Neural cell (in vitro differentiated cells): ENCODE data around the gene HOXB9. TPM values are rescaled to one million over a fixed set of nuclear protein-coding genes. Genes with fewer than 3 reads are reported as not detected.

ENCODE experiments used
- H2AFZ ChIP-seq: fragments of 200-600, 300-800 bp; sonication (generic), shearing (Covaris generic); 2 replicates; pipeline ENCODE4 v1.6.0; 2014; ENCODE audit warnings: low read depth, mild to moderate bottlenecking, antibody characterized with exemption, low read length, moderate library complexity
- H3F3A ChIP-seq: fragments of 200-600 bp; shearing (Covaris generic); 2 replicates; pipeline ENCODE4 v1.6.1; 2016; ENCODE audit warnings: mild to moderate bottlenecking, moderate library complexity, mixed read lengths, antibody characterized with exemption, low read length; ENCODE audit not compliant: insufficient read depth, poor library complexity, severe bottlenecking
- H3K27ac ChIP-seq: fragments of 200-600, 300-800 bp; sonication (generic), shearing (Covaris generic); 2 replicates; pipeline ENCODE4 v1.5.1; 2014; ENCODE audit warnings: mild to moderate bottlenecking, low read length, moderate library complexity
- H3K27me3 ChIP-seq: fragments of 300-800, 200-600 bp; sonication (generic), shearing (Covaris generic); 2 replicates; pipeline ENCODE4 v1.6.0; 2014; ENCODE audit warnings: mild to moderate bottlenecking, low read depth, low read length, moderate library complexity; ENCODE audit not compliant: insufficient read depth
- H3K36me3 ChIP-seq: fragments of 300-800, 200-600 bp; sonication (generic), shearing (Covaris generic); 2 replicates; pipeline ENCODE4 v1.5.1; 2014; ENCODE audit warnings: mild to moderate bottlenecking, antibody characterized with exemption, low read length, moderate library complexity; ENCODE audit not compliant: insufficient read depth
- H3K4me2 ChIP-seq: fragments of 300-800, 200-600 bp; sonication (generic), shearing (Covaris generic); 2 replicates; pipeline ENCODE4 v1.6.0; 2014; ENCODE audit warnings: mild to moderate bottlenecking, low read length
- H3K4me3 ChIP-seq: fragments of 300-800, 200-600 bp; sonication (generic), shearing (Covaris generic); 2 replicates; pipeline ENCODE4 v1.5.1; 2014; ENCODE audit warnings: mild to moderate bottlenecking, low read length, moderate library complexity
- H3K79me2 ChIP-seq: fragments of 200-600 bp; shearing (Covaris generic); replicated peaks from 2 replicates; pipeline ENCODE4 v1.6.0; 2014; ENCODE audit warnings: mild to moderate bottlenecking, low read length, moderate library complexity; ENCODE audit not compliant: insufficient read depth
- H3K9ac ChIP-seq: fragments of 300-800, 200-600 bp; sonication (generic), shearing (Covaris generic); 2 replicates; pipeline ENCODE4 v1.6.1; 2016; ENCODE audit warnings: mild to moderate bottlenecking, low read length, mixed read lengths
- H3K9me2 ChIP-seq: fragments of 200-600 bp; shearing (Covaris generic); 2 replicates; pipeline ENCODE4 v1.6.1; 2016; ENCODE audit warnings: mild to moderate bottlenecking, low read length, mixed read lengths; ENCODE audit not compliant: insufficient read depth
- H3K9me3 ChIP-seq: fragments of 200-600, 300-800 bp; sonication (generic), shearing (Covaris generic); 2 replicates; pipeline ENCODE4 v1.6.1; 2016; ENCODE audit warnings: mild to moderate bottlenecking, mixed run types, low read length, moderate library complexity, mixed read lengths
- H4K20me1 ChIP-seq: fragments of 200-600 bp; shearing (Covaris generic); 2 replicates; pipeline ENCODE4 v1.6.1; 2016; ENCODE audit warnings: mild to moderate bottlenecking, mixed run types; ENCODE audit not compliant: insufficient read depth
- CTCF ChIP-seq: fragments of 450-650 bp; IDR thresholded peaks from 2 replicates; pipeline ENCODE4 v1.5.1; 2014; ENCODE audit warnings: antibody characterized with exemption, mild to moderate bottlenecking, moderate library complexity; ENCODE audit not compliant: poor library complexity, severe bottlenecking
- EP300 ChIP-seq: fragments of 450-650 bp; conservative IDR thresholded peaks from 2 replicates; pipeline ENCODE4 v1.6.1; 2014; ENCODE audit warnings: antibody characterized with exemption, mild to moderate bottlenecking, moderate library complexity; ENCODE audit not compliant: poor library complexity, severe bottlenecking
- EZH2 ChIP-seq: fragments of 200-600, 300-800 bp; shearing (Covaris generic), sonication (generic); IDR thresholded peaks from 2 replicates; pipeline ENCODE4 v1.6.1; 2014; ENCODE audit warnings: antibody characterized with exemption, low read length, borderline replicate concordance, mild to moderate bottlenecking; ENCODE audit not compliant: insufficient read depth, poor library complexity, severe bottlenecking
- MXI1 ChIP-seq: fragments of 450-650 bp; conservative IDR thresholded peaks from 2 replicates; pipeline ENCODE4 v1.6.1; 2014; ENCODE audit warnings: antibody characterized with exemption, mild to moderate bottlenecking; ENCODE audit not compliant: poor library complexity, severe bottlenecking
- POLR2AphosphoS5 ChIP-seq: IDR thresholded peaks from 2 replicates; pipeline ENCODE4 v1.6.1; 2012
- RAD21 ChIP-seq: fragments of 450-650 bp; conservative IDR thresholded peaks from 2 replicates; pipeline ENCODE4 v1.6.1; 2014; ENCODE audit warnings: antibody characterized with exemption, mild to moderate bottlenecking, moderate library complexity
- SMC3 ChIP-seq: fragments of 450-650 bp; conservative IDR thresholded peaks from 2 replicates; pipeline ENCODE4 v1.6.1; 2014; ENCODE audit warnings: antibody characterized with exemption, mild to moderate bottlenecking, moderate library complexity; ENCODE audit not compliant: poor library complexity
- TAF1 ChIP-seq: IDR thresholded peaks from 2 replicates; pipeline ENCODE4 v1.6.1; 2012; ENCODE audit warnings: low read depth
- polyA plus RNA-seq: library from polyadenylated mRNA; depleted of rRNA; stranded (reverse); fragments of >200 nt; gene quantifications from 2 replicates; pipeline ENCODE4 v1.2.3, GENCODE V29; 2014
- TF ChIP-seq, protein P1 (sequence below): IDR thresholded peaks from 2 replicates; pipeline ENCODE4 v1.6.1; 2012; ENCODE audit warnings: borderline replicate concordance

The HOXB9 gene
- polyA plus RNA-seq, 1 donor from 2014 or later: not detected

GRCh38 chr17:48612456-48612853 lies 13.7 kb downstream of the HOXB9 start:
- Histone ChIP-seq H2AFZ (no peak overlapping the region), H3K79me2 (no peaks in the 10 kb centered on the region)

DNA sequence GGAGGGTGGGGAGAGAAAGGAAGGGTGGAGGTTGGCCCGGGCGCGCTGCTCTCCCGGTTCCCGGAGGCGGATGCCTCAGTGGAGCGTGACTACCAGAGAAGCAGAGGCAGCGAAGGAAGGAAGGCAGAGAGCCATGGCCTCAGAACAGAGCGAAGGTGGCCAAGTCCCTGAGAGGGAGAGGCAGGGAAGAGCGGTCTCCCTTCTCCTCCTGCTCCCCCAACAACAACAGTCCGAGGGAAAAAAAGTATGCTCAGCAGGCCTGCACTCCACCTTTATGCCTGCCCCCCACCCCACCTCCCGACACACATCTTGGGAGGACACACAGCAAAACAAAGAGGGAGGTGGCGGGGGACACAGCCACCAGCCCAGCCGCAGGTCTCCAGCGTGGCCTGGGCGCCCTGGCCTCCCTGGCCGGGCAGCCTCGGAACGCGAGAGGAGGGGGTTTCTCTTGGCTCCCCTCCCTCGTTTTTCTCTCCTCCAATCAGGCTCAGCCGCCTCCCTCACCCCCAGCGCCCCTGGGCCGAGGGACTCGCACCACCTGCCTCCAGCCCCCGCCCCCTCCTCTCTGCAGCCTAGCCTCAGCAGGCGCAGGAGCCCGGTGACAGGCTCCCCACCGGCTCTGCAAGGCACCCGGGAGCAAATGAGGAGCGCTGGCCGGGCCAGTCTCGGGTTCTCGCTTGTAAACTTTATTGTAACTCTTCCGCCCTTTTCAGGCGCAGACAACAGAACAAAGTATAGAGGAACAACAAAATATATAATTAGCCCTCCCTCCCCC lies 14.3 kb downstream of the HOXB9 start:
- Histone ChIP-seq H3K79me2 (no peaks in the 10 kb centered on the region), H3K4me3 (no peak overlapping the region), H2AFZ (no peak overlapping the region), H3K36me3 (no peaks in the 10 kb centered on the region), H3K27me3 (peaks cover 99% of the 10 kb centered on the region), H3F3A (no peaks in the 10 kb centered on the region), H3K9me3 (peaks cover 7% of the 10 kb centered on the region), H3K27ac (no peak overlapping the region), H4K20me1 (no peaks in the 10 kb centered on the region), H3K9ac (no peak overlapping the region), H3K9me2 (no peaks in the 10 kb centered on the region), H3K4me2 (no peak overlapping the region)
- TF ChIP-seq MXI1 (no peak), TAF1 (no peak)

More at GRCh38 chr17:48612456-48612853, 13.7 kb downstream of the HOXB9 start:
- Histone ChIP-seq H3K27me3 (peaks cover 99% of the 10 kb centered on the region), H3K4me2 (no peak overlapping the region), H4K20me1 (no peaks in the 10 kb centered on the region), H3K9ac (no peak overlapping the region), H3K9me3 (peaks cover 7% of the 10 kb centered on the region), H3K4me3 (no peak overlapping the region), H3K9me2 (no peaks in the 10 kb centered on the region), H3F3A (no peaks in the 10 kb centered on the region), H3K36me3 (no peaks in the 10 kb centered on the region), H3K27ac (no peak overlapping the region)
- TF ChIP-seq EZH2 (peak; percentile 53), TAF1 (no peak)

DNA sequence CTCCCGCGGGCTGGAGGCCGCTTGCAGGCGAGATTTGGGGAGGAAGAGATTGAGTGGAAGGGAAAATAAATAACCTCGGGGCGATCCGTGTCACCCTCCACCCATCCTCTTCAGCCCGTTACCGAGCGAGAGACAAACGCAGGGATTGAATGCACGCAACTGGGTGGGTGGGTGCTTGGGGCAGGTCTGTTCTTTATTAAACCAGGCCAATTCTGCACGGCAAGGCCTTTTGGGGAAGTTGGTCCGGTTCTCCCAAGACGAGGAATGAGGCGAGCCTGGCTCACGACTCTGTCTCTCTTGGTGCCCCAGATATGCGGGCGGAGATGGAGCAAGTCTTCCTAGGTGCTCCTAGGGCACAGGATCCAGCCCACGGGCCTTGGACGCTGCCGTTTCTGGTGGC lies 14.9 kb downstream of the HOXB9 start:
- no peaks in the 10 kb centered on the region for H3K36me3 ChIP-seq
- H3K27ac ChIP-seq: no peak overlapping the region
- no peaks in the 10 kb centered on the region for H3K79me2 ChIP-seq
- H3K9me2 ChIP-seq: no peaks in the 10 kb centered on the region
- H3F3A ChIP-seq: no peaks in the 10 kb centered on the region
- peaks cover 7% of the 10 kb centered on the region for H3K9me3 ChIP-seq
- H2AFZ ChIP-seq: no peak overlapping the region
- no peak for TF ChIP-seq MXI1
- TF ChIP-seq, protein P1, sequence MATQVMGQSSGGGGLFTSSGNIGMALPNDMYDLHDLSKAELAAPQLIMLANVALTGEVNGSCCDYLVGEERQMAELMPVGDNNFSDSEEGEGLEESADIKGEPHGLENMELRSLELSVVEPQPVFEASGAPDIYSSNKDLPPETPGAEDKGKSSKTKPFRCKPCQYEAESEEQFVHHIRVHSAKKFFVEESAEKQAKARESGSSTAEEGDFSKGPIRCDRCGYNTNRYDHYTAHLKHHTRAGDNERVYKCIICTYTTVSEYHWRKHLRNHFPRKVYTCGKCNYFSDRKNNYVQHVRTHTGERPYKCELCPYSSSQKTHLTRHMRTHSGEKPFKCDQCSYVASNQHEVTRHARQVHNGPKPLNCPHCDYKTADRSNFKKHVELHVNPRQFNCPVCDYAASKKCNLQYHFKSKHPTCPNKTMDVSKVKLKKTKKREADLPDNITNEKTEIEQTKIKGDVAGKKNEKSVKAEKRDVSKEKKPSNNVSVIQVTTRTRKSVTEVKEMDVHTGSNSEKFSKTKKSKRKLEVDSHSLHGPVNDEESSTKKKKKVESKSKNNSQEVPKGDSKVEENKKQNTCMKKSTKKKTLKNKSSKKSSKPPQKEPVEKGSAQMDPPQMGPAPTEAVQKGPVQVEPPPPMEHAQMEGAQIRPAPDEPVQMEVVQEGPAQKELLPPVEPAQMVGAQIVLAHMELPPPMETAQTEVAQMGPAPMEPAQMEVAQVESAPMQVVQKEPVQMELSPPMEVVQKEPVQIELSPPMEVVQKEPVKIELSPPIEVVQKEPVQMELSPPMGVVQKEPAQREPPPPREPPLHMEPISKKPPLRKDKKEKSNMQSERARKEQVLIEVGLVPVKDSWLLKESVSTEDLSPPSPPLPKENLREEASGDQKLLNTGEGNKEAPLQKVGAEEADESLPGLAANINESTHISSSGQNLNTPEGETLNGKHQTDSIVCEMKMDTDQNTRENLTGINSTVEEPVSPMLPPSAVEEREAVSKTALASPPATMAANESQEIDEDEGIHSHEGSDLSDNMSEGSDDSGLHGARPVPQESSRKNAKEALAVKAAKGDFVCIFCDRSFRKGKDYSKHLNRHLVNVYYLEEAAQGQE: no peak
- no peak for TF ChIP-seq RAD21
- no peak for TF ChIP-seq CTCF
- no peak for TF ChIP-seq SMC3
- no peak for TF ChIP-seq POLR2AphosphoS5
- no peak for TF ChIP-seq EZH2
- no peak for TF ChIP-seq TAF1
- TF ChIP-seq EP300: no peak
- peaks cover 99% of the 10 kb centered on the region for H3K27me3 ChIP-seq
- H3K9ac ChIP-seq: no peak overlapping the region
- H3K4me3 ChIP-seq: no peak overlapping the region
- no peak overlapping the region for H3K4me2 ChIP-seq
- H4K20me1 ChIP-seq: no peaks in the 10 kb centered on the region
